Cardiac muscle cell (in vitro differentiated cells and primary cell): Measurements from ENCODE around the gene AHCYL2. TPM values are rescaled to one million over a fixed set of nuclear protein-coding genes. Genes with fewer than 3 reads are reported as not detected.

Experiments
- DNase-seq, 2 donors: peaks; one replicate each; pipeline versions ENCODE4 v3.0.0 to v3.0.0-alpha.2; 2010 to 2017; ENCODE audit warnings: low read depth in 1 of 2, low spot score in 1 of 2
- H3K27ac ChIP-seq: fragments of 200-600 bp; sonication (generic); 2 replicates; pipeline ENCODE4 v1.5.1; 2016
- H3K27me3 ChIP-seq: fragments of 200-600 bp; sonication (generic); 2 replicates; pipeline ENCODE4 v1.6.0; 2016; ENCODE audit warnings: control low read depth
- H3K36me3 ChIP-seq: fragments of 200-600 bp; sonication (generic); 2 replicates; pipeline ENCODE4 v1.5.1; 2016; ENCODE audit warnings: control low read depth
- H3K4me1 ChIP-seq: fragments of 200-600 bp; sonication (generic); 2 replicates; pipeline ENCODE4 v1.8.1; 2017; ENCODE audit warnings: low read depth, mild to moderate bottlenecking, mixed run types
- H3K4me3 ChIP-seq: fragments of 200-600 bp; sonication (generic); 2 replicates; pipeline ENCODE4 v1.5.1; 2016; ENCODE audit warnings: mild to moderate bottlenecking
- H3K9me3 ChIP-seq: fragments of 200-600 bp; sonication (generic); 2 replicates; pipeline ENCODE4 v1.5.1; 2017; ENCODE audit warnings: low read depth, mild to moderate bottlenecking, control low read depth
- CTCF ChIP-seq: IDR thresholded peaks from 2 replicates; pipeline ENCODE4 v1.5.1; 2012; ENCODE audit warnings: low read depth, mild to moderate bottlenecking, low read length
- polyA plus RNA-seq: library from polyadenylated mRNA; unstranded; fragments of >200 nt; fragmentation: Nextera tagmentation; extraction: Ambion mirVana; gene quantifications from 2 replicates; pipeline ENCODE4 v1.2.1, GENCODE V29; 2016
- total RNA-seq: library from RNA; depleted of rRNA; stranded (reverse); fragments of >200 nt; gene quantifications from 2 replicates; pipeline ENCODE4 v1.2.3, GENCODE V29; 2016

AHCYL2 gene
- total and polyA plus RNA-seq, 2 experiments from 2014 or later, result 28.5 to 30.8 TPM

GRCh38 chr7:129423700-129424410 is 199.0 kb downstream of the AHCYL2 start:
- Histone ChIP-seq H3K4me3 (no peak overlapping the region), H3K4me1 (peaks cover 24% of the 10 kb centered on the region), H3K9me3 (no peaks in the 10 kb centered on the region), H3K27me3 (no peaks in the 10 kb centered on the region), H3K36me3 (no peaks in the 10 kb centered on the region), H3K27ac (no peak overlapping the region)
- peak in 1 of 2 donors; percentile 47 for DNase-seq
- no peak for TF ChIP-seq CTCF

- Histone ChIP-seq H3K27me3 (no peaks in the 10 kb centered on the region), H3K4me3 (no peak overlapping the region), H3K36me3 (no peaks in the 10 kb centered on the region), H3K27ac (no peak overlapping the region), H3K4me1 (peaks cover 24% of the 10 kb centered on the region), H3K9me3 (no peaks in the 10 kb centered on the region)
- no peak for TF ChIP-seq CTCF
- no peak for DNase-seq
These were observed 201.7 kb downstream of the AHCYL2 start for GRCh38 chr7:129426482-129426881.

GRCh38 chr7:129427526-129428045 is 202.8 kb downstream of the AHCYL2 start:
- peak in 1 of 2 donors; percentile 17 for DNase-seq
- no peak overlapping the region for H3K4me3 ChIP-seq
- TF ChIP-seq CTCF, result no peak
- peaks cover 13% of the 10 kb centered on the region for H3K4me1 ChIP-seq
- no peaks in the 10 kb centered on the region for H3K27me3 ChIP-seq
- H3K27ac ChIP-seq, result no peak overlapping the region
- no peaks in the 10 kb centered on the region for H3K9me3 ChIP-seq
- H3K36me3 ChIP-seq, result no peaks in the 10 kb centered on the region

GRCh38 chr7:129431911-129432643 is 207.2 kb downstream of the AHCYL2 start:
- H3K9me3 ChIP-seq, result no peaks in the 10 kb centered on the region
- no peak overlapping the region for H3K27ac ChIP-seq
- H3K4me1 ChIP-seq, result no peaks in the 10 kb centered on the region
- no peaks in the 10 kb centered on the region for H3K36me3 ChIP-seq
- no peak for DNase-seq
- TF ChIP-seq CTCF, result no peak
- H3K4me3 ChIP-seq, result no peak overlapping the region
- no peaks in the 10 kb centered on the region for H3K27me3 ChIP-seq

- Histone ChIP-seq H3K9me3 (no peaks in the 10 kb centered on the region), H3K27me3 (no peaks in the 10 kb centered on the region), H3K27ac (peak within 1 kb of the TSS; percentile 82), H3K4me3 (peak within 1 kb of the TSS; percentile 78), H3K4me1 (no peaks in the 10 kb centered on the region), H3K36me3 (no peaks in the 10 kb centered on the region)
- peak; percentile 84 to 97 for DNase-seq
- no peak for TF ChIP-seq CTCF
These were observed 209.2 kb downstream of the AHCYL2 start, which contains the start of gene STRIP2 for GRCh38 chr7:129433847-129434674. TSS of gene STRIP2 (plus strand) at chr7:129434432. CDS start at chr7:129434473, 41 bp downstream.
